ENCODE data around the gene EVC2. TPM values are rescaled to one million over a fixed set of nuclear protein-coding genes. Genes with fewer than 3 reads are reported as not detected.

Gene EVC2
- total and polyA plus RNA-seq, 9 of the 15 experiments (the other 6 are each of a cell fraction or from before 2014, with no cell fraction given) = 0.03 to 0.55 (median 0.38) TPM; not detected in 1

- TF ChIP-seq, protein P1, sequence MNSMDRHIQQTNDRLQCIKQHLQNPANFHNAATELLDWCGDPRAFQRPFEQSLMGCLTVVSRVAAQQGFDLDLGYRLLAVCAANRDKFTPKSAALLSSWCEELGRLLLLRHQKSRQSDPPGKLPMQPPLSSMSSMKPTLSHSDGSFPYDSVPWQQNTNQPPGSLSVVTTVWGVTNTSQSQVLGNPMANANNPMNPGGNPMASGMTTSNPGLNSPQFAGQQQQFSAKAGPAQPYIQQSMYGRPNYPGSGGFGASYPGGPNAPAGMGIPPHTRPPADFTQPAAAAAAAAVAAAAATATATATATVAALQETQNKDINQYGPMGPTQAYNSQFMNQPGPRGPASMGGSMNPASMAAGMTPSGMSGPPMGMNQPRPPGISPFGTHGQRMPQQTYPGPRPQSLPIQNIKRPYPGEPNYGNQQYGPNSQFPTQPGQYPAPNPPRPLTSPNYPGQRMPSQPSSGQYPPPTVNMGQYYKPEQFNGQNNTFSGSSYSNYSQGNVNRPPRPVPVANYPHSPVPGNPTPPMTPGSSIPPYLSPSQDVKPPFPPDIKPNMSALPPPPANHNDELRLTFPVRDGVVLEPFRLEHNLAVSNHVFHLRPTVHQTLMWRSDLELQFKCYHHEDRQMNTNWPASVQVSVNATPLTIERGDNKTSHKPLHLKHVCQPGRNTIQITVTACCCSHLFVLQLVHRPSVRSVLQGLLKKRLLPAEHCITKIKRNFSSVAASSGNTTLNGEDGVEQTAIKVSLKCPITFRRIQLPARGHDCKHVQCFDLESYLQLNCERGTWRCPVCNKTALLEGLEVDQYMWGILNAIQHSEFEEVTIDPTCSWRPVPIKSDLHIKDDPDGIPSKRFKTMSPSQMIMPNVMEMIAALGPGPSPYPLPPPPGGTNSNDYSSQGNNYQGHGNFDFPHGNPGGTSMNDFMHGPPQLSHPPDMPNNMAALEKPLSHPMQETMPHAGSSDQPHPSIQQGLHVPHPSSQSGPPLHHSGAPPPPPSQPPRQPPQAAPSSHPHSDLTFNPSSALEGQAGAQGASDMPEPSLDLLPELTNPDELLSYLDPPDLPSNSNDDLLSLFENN (IDR thresholded peaks at IDR 0.05; ENCODE audit: low read depth in 2 of 2, low read length in 2 of 2) = no peak
Measured at GRCh38 chr4:5719350-5720055, 11.1 kb upstream of the EVC2 start (continued).

- DNase-seq (ENCODE audit: extremely low read depth in 1 of 4, low spot score in 3 of 4) (no peak), ATAC-seq (no peak), FAIRE-seq (no peak)
- ChIA-PET CTCF (ENCODE audit: low intra/inter-chr PET ratio) (no interaction called here), POLR2A (no interaction called here)
- no peak overlapping the region for H3K9ac ChIP-seq (ENCODE audit: insufficient read depth in 1 of 2, low read depth in 2 of 2, low read length in 2 of 2)
- TF ChIP-seq, protein P2, sequence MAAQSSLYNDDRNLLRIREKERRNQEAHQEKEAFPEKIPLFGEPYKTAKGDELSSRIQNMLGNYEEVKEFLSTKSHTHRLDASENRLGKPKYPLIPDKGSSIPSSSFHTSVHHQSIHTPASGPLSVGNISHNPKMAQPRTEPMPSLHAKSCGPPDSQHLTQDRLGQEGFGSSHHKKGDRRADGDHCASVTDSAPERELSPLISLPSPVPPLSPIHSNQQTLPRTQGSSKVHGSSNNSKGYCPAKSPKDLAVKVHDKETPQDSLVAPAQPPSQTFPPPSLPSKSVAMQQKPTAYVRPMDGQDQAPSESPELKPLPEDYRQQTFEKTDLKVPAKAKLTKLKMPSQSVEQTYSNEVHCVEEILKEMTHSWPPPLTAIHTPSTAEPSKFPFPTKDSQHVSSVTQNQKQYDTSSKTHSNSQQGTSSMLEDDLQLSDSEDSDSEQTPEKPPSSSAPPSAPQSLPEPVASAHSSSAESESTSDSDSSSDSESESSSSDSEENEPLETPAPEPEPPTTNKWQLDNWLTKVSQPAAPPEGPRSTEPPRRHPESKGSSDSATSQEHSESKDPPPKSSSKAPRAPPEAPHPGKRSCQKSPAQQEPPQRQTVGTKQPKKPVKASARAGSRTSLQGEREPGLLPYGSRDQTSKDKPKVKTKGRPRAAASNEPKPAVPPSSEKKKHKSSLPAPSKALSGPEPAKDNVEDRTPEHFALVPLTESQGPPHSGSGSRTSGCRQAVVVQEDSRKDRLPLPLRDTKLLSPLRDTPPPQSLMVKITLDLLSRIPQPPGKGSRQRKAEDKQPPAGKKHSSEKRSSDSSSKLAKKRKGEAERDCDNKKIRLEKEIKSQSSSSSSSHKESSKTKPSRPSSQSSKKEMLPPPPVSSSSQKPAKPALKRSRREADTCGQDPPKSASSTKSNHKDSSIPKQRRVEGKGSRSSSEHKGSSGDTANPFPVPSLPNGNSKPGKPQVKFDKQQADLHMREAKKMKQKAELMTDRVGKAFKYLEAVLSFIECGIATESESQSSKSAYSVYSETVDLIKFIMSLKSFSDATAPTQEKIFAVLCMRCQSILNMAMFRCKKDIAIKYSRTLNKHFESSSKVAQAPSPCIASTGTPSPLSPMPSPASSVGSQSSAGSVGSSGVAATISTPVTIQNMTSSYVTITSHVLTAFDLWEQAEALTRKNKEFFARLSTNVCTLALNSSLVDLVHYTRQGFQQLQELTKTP (IDR thresholded peaks at IDR 0.05; ENCODE audit: low read depth in 1 of 2, partially characterized antibody in 2 of 2) = no peak
- TF ChIP-seq PYGO2 (tag; IDR thresholded peaks at IDR 0.05) (no peak), ZNF57 (CRISPR knock-in tag; IDR thresholded peaks at IDR 0.05) (no peak)
- no peak overlapping the region for H3K27ac ChIP-seq (ENCODE audit: extremely low read depth, low read depth, low read length)
- H3K9me3 ChIP-seq (replicated peaks; ENCODE audit: control insufficient read depth, insufficient read depth, low read depth, low read length) = no peaks in the 10 kb centered on the region
- in situ Hi-C loops (cut with MboI) (no loop called here), intact Hi-C loops (cut with micrococcal nuclease) (no loop called here)
- H3K79me2 ChIP-seq (ENCODE audit: control insufficient read depth, insufficient read depth, low read length) = no peaks in the 10 kb centered on the region
- H3K4me3 ChIP-seq = no peak overlapping the region
- WGBS (ENCODE audit: insufficient coverage, low coverage, missing lambda C conversion rate) = 8% methylated on average over 4 of the region's 4 CpGs
- H3K4me2 ChIP-seq (ENCODE audit: insufficient read depth, low read length) = no peak overlapping the region
- no peak overlapping the region for H2AFZ ChIP-seq (ENCODE audit: low read depth, low read length)
- no peaks in the 10 kb centered on the region for H3K9me1 ChIP-seq (ENCODE audit: control insufficient read depth, insufficient read depth, low read length)
- H3K36me3 ChIP-seq (ENCODE audit: control insufficient read depth, insufficient read depth, low read length) = no peaks in the 10 kb centered on the region
- no peaks in the 10 kb centered on the region for H4K20me1 ChIP-seq (replicated peaks; ENCODE audit: control insufficient read depth, insufficient read depth, low read length)
- BruUV-seq (replicated peaks) = no TSS peak
- H3K27me3 ChIP-seq (ENCODE audit: control insufficient read depth in 2 of 2, insufficient read depth in 2 of 2, low read length in 2 of 2) = no peaks in the 10 kb centered on the region
- no peaks in the 10 kb centered on the region for H3K4me1 ChIP-seq (replicated peaks in 1 of 2; ENCODE audit: control insufficient read depth in 2 of 2, insufficient read depth in 2 of 2, low read length in 2 of 2)
Measured at GRCh38 chr4:5718411-5718810, 10.1 kb upstream of the EVC2 start.
